GM12878 (cell line): ENCODE measurements around the gene ZSCAN9. TPM values are rescaled to one million over a fixed set of nuclear protein-coding genes. Genes with fewer than 3 reads are reported as not detected.
A peak's percentile ranks its signal among the peaks of the same experiment; 100 is the strongest.

Experiments
- ATAC-seq: fragments of 200-7000 bp; cut with Tn5 transposase; 3 replicates; pipeline ENCODE4 v1.9.1; 2020; ENCODE audit warnings: mild to moderate bottlenecking, moderate library complexity
- BruUV-seq: library from RNA; stranded (reverse); fragments of 400-500 nt; replicated peaks from 2 replicates; lab custom pipeline; 2021; lab: Mats Ljungman, UMichigan
- CTCF ChIA-PET: fragments of 300-600 bp; sonication (Branson Sonifier 250); formaldehyde crosslinking; extraction: SDS; loops from one replicate; lab custom pipeline; 2021; ENCODE audit warnings: inconsistent platforms; lab: Yijun Ruan, JAX
- POLR2A ChIA-PET: fragments of 350-600 bp; formaldehyde crosslinking; extraction: SDS; loops from one replicate; lab custom pipeline; 2021; ENCODE audit warnings: inconsistent platforms; lab: Charles Lee
- RAD21 ChIA-PET: fragments of 300-600 bp; sonication (Branson Sonifier 250); formaldehyde crosslinking; loops from one replicate; lab custom pipeline; 2023; ENCODE audit warnings: antibody characterized with exemption; ENCODE audit not compliant: unreplicated experiment; lab: Charles Lee
- SMC1A ChIA-PET: fragments of 300-600 bp; sonication (Branson Sonifier 250); formaldehyde crosslinking; loops from one replicate; lab custom pipeline; 2023; ENCODE audit not compliant: unreplicated experiment, uncharacterized antibody; lab: Charles Lee
- DNase-seq: peaks from one replicate; pipeline ENCODE4 v3.0.0-alpha.2; 2011; ENCODE audit warnings: low read depth, low spot score
- FAIRE-seq: peaks from 3 replicates; lab custom pipeline; 2011; peaks lifted over from hg19 to GRCh38; lab: Jason Lieb, UNC
- H2AFZ ChIP-seq: 2 replicates; pipeline ENCODE4 v1.6.0; 2011; ENCODE audit warnings: low read depth, low read length, control low read depth; ENCODE audit not compliant: control insufficient read depth
- H3K27ac ChIP-seq: 2 replicates; pipeline ENCODE4 v1.5.1; 2011; ENCODE audit warnings: control low read depth; ENCODE audit not compliant: control insufficient read depth, insufficient read depth
- H3K27me3 ChIP-seq, 2 experiments: replicated peaks in 1 of 2; 2 replicates each; pipeline versions ENCODE4 v1.6.0 to v1.6.1; 2011; ENCODE audit warnings: low read length in 1 of 2; ENCODE audit not compliant: control insufficient read depth in 2 of 2, insufficient read depth in 2 of 2
- H3K36me3 ChIP-seq, 2 experiments: 2 replicates each; pipeline ENCODE4 v1.5.1; 2011; ENCODE audit warnings: low read length in 1 of 2; ENCODE audit not compliant: control insufficient read depth in 2 of 2, insufficient read depth in 2 of 2
- H3K4me1 ChIP-seq: 2 replicates; pipeline ENCODE4 v1.6.1; 2011; ENCODE audit warnings: mild to moderate bottlenecking, low read length, moderate library complexity, mixed read lengths; ENCODE audit not compliant: control insufficient read depth, insufficient read depth
- H3K4me2 ChIP-seq: 2 replicates; pipeline ENCODE4 v1.6.0; 2011; ENCODE audit warnings: control low read depth; ENCODE audit not compliant: control insufficient read depth, insufficient read depth
- H3K4me3 ChIP-seq: fragments of 200-600 bp; sonication (generic); 2 replicates; pipeline ENCODE4 v1.5.1; 2016
- H3K79me2 ChIP-seq: 2 replicates; pipeline ENCODE4 v1.6.0; 2011; ENCODE audit warnings: low read length; ENCODE audit not compliant: control insufficient read depth, insufficient read depth
- H3K9ac ChIP-seq: 2 replicates; pipeline ENCODE4 v1.8.0; 2011; ENCODE audit warnings: low read length, control low read depth, mixed read lengths; ENCODE audit not compliant: control insufficient read depth, insufficient read depth
- H3K9me3 ChIP-seq: replicated peaks from 3 replicates; pipeline ENCODE4 v1.5.1; 2011; ENCODE audit warnings: mild to moderate bottlenecking, low read length; ENCODE audit not compliant: control insufficient read depth, insufficient read depth
- H4K20me1 ChIP-seq: 2 replicates; pipeline ENCODE4 v1.6.0; 2011; ENCODE audit not compliant: control insufficient read depth, insufficient read depth
- EZH2 ChIP-seq: IDR thresholded peaks from 2 replicates; pipeline ENCODE4 v1.6.1; 2012; ENCODE audit warnings: low read depth, mild to moderate bottlenecking, control low read depth, inconsistent platforms, low read length, borderline replicate concordance; ENCODE audit not compliant: control insufficient read depth
- GATAD2B ChIP-seq: fragments of 450-650 bp; conservative IDR thresholded peaks from 2 replicates; pipeline ENCODE4 v1.6.1; 2017; ENCODE audit warnings: low read depth, mild to moderate bottlenecking, moderate library complexity
- SMAD1 ChIP-seq: fragments of 450-650 bp; IDR thresholded peaks from 2 replicates; pipeline ENCODE4 v1.6.1; 2018; ENCODE audit warnings: mild to moderate bottlenecking, low read depth; ENCODE audit not compliant: partially characterized antibody
- TBL1XR1 ChIP-seq: IDR thresholded peaks from 2 replicates; pipeline ENCODE4 v1.6.1; 2012; ENCODE audit warnings: low read depth, low read length, improper control_type of control experiment
- WGBS: methylation state at CpG from one replicate; pipeline ENCODE4 v1.1.6; 2016; ENCODE audit warnings: low lambda C conversion rate; ENCODE audit not compliant: insufficient replicate concordance, insufficient coverage; ENCODE audit errors: missing lambda C conversion rate; 5-methylcytosine and 5-hydroxymethylcytosine counted together
- in situ Hi-C: fragments of 300-500 bp; cut with MboI; formaldehyde crosslinking; loops from 9 replicates; pipeline ENCODE4 v1.14.3; 2018; ENCODE audit warnings: mixed read lengths
- intact Hi-C: fragments of 100-400 bp; cut with micrococcal nuclease; formaldehyde crosslinking; loops from one replicate; pipeline ENCODE4 v1.14.2; 2022; ENCODE audit not compliant: unreplicated experiment
- polyA plus RNA-seq, 11 experiments: library from polyadenylated mRNA; depleted of rRNA in 4 of 11; unstranded in 6 of 11; stranded (reverse) in 5 of 11; fragments of >200 nt; fragmentation: Nextera tagmentation in 4 of 11; fragmentation: Illumina TruSeq in 1 of 11; extraction: Ambion mirVana in 4 of 11; extraction: Trizol in 1 of 11; gene quantifications; 1 replicate in 1 of 11; 2 replicates in 10 of 11; pipeline versions ENCODE4 v1.2.1 to v1.2.3, GENCODE V29; 2011 to 2016; ENCODE audit warnings: inconsistent platforms in 2 of 11, missing spikeins in 2 of 11, low read depth in 1 of 11
- total RNA-seq, 4 experiments: library from RNA; depleted of rRNA in 3 of 4; stranded (reverse); fragments of >200 nt in 3 of 4; fragmentation: Illumina TruSeq in 1 of 4; extraction: Trizol in 1 of 4; gene quantifications; 2 replicates each; pipeline versions ENCODE4 v1.2.1 to v1.2.3, GENCODE V29; 2013 to 2021
- TF ChIP-seq, protein P1 (sequence below): fragments of 450-650 bp; IDR thresholded peaks from 2 replicates; pipeline ENCODE4 v1.6.1; 2017; ENCODE audit warnings: borderline replicate concordance
- TF ChIP-seq, protein P2 (sequence below): fragments of 450-650 bp; IDR thresholded peaks from 2 replicates; pipeline ENCODE4 v1.6.1; 2017; ENCODE audit warnings: mild to moderate bottlenecking, moderate library complexity

Gene ZSCAN9
- total and polyA plus RNA-seq, 10 of the 15 experiments (the other 5 are each of a cell fraction or from before 2014, with no cell fraction given): 8.1 to 28.7 (median 17.4) TPM

DNA sequence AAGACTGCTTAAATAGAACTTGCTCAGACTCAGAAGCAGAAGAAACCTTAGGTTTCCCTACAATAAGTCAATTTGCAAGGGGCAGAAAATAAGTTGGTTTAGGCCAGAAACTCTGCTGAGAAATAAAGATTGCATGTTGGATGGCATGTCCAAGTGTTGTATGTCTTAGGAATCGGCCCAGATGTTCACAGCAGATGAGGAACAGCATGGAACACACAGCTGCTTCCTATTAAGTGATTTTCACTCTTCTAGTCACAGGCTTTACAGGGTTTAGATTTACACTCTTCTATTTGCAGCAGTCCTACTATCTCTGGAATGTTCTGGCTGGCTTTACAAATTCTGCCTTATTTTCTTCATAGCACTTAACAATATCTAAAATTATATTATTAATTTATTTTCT is 23.8 kb downstream of the ZSCAN9 start (continued):
- TF ChIP-seq EZH2 (no peak), TBL1XR1 (no peak)
- TF ChIP-seq, protein P1, sequence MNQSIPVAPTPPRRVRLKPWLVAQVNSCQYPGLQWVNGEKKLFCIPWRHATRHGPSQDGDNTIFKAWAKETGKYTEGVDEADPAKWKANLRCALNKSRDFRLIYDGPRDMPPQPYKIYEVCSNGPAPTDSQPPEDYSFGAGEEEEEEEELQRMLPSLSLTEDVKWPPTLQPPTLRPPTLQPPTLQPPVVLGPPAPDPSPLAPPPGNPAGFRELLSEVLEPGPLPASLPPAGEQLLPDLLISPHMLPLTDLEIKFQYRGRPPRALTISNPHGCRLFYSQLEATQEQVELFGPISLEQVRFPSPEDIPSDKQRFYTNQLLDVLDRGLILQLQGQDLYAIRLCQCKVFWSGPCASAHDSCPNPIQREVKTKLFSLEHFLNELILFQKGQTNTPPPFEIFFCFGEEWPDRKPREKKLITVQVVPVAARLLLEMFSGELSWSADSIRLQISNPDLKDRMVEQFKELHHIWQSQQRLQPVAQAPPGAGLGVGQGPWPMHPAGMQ: no peak
- TF ChIP-seq, protein P2, sequence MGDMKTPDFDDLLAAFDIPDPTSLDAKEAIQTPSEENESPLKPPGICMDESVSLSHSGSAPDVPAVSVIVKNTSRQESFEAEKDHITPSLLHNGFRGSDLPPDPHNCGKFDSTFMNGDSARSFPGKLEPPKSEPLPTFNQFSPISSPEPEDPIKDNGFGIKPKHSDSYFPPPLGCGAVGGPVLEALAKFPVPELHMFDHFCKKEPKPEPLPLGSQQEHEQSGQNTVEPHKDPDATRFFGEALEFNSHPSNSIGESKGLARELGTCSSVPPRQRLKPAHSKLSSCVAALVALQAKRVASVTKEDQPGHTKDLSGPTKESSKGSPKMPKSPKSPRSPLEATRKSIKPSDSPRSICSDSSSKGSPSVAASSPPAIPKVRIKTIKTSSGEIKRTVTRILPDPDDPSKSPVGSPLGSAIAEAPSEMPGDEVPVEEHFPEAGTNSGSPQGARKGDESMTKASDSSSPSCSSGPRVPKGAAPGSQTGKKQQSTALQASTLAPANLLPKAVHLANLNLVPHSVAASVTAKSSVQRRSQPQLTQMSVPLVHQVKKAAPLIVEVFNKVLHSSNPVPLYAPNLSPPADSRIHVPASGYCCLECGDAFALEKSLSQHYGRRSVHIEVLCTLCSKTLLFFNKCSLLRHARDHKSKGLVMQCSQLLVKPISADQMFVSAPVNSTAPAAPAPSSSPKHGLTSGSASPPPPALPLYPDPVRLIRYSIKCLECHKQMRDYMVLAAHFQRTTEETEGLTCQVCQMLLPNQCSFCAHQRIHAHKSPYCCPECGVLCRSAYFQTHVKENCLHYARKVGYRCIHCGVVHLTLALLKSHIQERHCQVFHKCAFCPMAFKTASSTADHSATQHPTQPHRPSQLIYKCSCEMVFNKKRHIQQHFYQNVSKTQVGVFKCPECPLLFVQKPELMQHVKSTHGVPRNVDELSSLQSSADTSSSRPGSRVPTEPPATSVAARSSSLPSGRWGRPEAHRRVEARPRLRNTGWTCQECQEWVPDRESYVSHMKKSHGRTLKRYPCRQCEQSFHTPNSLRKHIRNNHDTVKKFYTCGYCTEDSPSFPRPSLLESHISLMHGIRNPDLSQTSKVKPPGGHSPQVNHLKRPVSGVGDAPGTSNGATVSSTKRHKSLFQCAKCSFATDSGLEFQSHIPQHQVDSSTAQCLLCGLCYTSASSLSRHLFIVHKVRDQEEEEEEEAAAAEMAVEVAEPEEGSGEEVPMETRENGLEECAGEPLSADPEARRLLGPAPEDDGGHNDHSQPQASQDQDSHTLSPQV: no peak

DNA sequence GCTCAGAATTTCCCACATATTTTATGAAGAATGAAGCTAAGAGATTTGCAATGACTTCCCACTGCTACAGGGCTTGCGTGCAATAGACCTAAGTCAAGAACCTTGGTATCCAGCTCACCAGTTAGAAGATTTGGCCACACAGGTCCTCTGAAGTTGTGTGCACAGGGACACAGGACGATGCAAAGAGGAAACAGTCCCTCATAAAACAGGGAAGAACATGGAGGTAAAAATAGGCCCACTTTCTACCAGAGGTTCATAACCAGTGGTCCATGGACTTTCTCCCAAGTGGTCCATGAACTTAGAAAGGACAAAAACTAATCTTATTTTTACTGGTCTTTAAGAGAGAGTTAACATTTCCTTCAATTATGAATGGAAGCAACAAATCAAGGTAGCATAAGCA is 25.7 kb downstream of the ZSCAN9 start:
- POLR2A ChIA-PET: no interaction called here
- BruUV-seq: no TSS peak
- DNase-seq (no peak), FAIRE-seq (no peak), ATAC-seq (no peak)
- peaks cover 14% of the 10 kb centered on the region for H3K79me2 ChIP-seq
- no peaks in the 10 kb centered on the region for H3K9me3 ChIP-seq
- H3K36me3 ChIP-seq: peaks cover 0 to 4% of the 10 kb centered on the region in 2 experiments; a peak in 2 of 4 replicates
- H2AFZ ChIP-seq: no peak overlapping the region
- no peak overlapping the region for H3K27ac ChIP-seq
- no peaks in the 10 kb centered on the region for H3K27me3 ChIP-seq
- H4K20me1 ChIP-seq: no peaks in the 10 kb centered on the region
- CTCF ChIA-PET: no interaction called here
- in situ Hi-C loops: no loop called here
- peak overlapping the region; percentile 39 for H3K4me2 ChIP-seq
- TF ChIP-seq EZH2 (no peak), GATAD2B (no peak), SMAD1 (no peak)
- WGBS: 50% methylated on average over 2 of the region's 2 CpGs
- RAD21 ChIA-PET: interaction anchor here (0.6 to 2.3 kb wide), 3 partner anchors 24 to 109 kb away, joined by 3 to 6 read pairs (median 3); partner anchors contain the start of gene ZKSCAN8
- H3K4me1 ChIP-seq: no peaks in the 10 kb centered on the region
- intact Hi-C loops: no loop called here
- H3K4me3 ChIP-seq: peak overlapping the region; percentile 61
- no peak overlapping the region for H3K9ac ChIP-seq
- SMC1A ChIA-PET: interaction anchor here (0.6 to 1.7 kb wide), 6 partner anchors 17 to 110 kb away, joined by 3 to 6 read pairs (median 3); partner anchors contain the start of genes ZKSCAN3 and ZKSCAN8
